NB4 (cell line): ENCODE data around the gene RBMS3.

Source experiments
- DNase-seq: peaks from one replicate; pipeline ENCODE4 v3.0.0; 2010; ENCODE audit warnings: low read depth
- H3K4me3 ChIP-seq: one replicate; pipeline ENCODE4 v1.5.1; 2011; ENCODE audit warnings: mild to moderate bottlenecking, low read depth, low read length, moderate library complexity
- MYC ChIP-seq: IDR thresholded peaks from 2 replicates; pipeline ENCODE4 v1.6.1; 2011; ENCODE audit warnings: low read depth, low read length
- POLR2A ChIP-seq: IDR thresholded peaks from 2 replicates; pipeline ENCODE4 v1.6.1; 2011; ENCODE audit warnings: mild to moderate bottlenecking; ENCODE audit not compliant: insufficient read length; ENCODE audit errors: extremely low read depth
- TF ChIP-seq, protein P1 (sequence below): IDR thresholded peaks from 2 replicates; pipeline ENCODE4 v1.6.1; 2011; ENCODE audit warnings: low read depth, low read length
- TF ChIP-seq, protein P2 (sequence below): IDR thresholded peaks from one replicate; pipeline ENCODE4 v1.5.1; 2012; ENCODE audit warnings: low read depth, low read length

The RBMS3 gene

DNA sequence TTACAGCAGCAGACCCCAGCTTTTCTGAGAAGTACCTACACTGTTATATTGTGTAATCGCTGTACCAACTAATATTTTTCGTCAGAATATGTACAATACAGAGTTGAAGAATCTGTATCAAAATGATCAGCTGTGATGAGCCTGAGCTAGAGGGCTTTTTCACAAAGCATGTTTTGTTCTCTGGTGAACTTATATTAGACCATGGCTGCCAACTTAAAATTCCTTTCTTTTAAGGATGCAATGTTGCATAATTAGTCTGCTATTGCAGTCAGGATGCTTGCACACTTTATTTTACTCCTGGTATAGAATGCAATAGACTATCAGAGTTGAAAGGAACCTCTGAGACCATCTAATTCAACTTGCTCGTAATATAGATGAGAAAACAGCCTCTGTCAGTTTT is 127.8 kb downstream of the RBMS3 start:
- TF ChIP-seq, protein P1, sequence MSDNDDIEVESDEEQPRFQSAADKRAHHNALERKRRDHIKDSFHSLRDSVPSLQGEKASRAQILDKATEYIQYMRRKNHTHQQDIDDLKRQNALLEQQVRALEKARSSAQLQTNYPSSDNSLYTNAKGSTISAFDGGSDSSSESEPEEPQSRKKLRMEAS: no peak
- TF ChIP-seq MYC (no peak), POLR2A (no peak)
- TF ChIP-seq, protein P2, sequence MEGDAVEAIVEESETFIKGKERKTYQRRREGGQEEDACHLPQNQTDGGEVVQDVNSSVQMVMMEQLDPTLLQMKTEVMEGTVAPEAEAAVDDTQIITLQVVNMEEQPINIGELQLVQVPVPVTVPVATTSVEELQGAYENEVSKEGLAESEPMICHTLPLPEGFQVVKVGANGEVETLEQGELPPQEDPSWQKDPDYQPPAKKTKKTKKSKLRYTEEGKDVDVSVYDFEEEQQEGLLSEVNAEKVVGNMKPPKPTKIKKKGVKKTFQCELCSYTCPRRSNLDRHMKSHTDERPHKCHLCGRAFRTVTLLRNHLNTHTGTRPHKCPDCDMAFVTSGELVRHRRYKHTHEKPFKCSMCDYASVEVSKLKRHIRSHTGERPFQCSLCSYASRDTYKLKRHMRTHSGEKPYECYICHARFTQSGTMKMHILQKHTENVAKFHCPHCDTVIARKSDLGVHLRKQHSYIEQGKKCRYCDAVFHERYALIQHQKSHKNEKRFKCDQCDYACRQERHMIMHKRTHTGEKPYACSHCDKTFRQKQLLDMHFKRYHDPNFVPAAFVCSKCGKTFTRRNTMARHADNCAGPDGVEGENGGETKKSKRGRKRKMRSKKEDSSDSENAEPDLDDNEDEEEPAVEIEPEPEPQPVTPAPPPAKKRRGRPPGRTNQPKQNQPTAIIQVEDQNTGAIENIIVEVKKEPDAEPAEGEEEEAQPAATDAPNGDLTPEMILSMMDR: no peak
- H3K4me3 ChIP-seq: no peak overlapping the region
- DNase-seq: no peak

DNA sequence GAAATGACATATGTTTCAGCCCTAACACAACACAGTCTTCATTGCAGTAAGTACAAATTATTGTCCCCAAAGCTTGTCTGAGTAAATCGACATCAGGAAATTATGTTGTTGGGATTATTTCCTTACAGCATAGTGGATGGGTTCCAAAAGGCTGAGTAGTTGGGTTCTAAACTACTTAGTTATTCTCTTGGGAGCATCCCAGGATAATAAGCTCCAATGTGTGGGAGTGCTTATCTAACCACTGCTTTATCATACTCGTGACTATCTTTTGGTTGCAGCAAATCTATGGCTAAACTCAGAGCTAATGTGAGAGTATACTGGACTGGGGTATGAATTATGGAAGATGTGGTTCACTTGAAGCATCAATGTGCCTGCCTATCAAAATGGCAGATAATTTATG is 128.5 kb downstream of the RBMS3 start:
- no peak overlapping the region for H3K4me3 ChIP-seq
- TF ChIP-seq, protein P1: no peak
- TF ChIP-seq POLR2A: no peak
- no peak for TF ChIP-seq MYC
- TF ChIP-seq, protein P2: no peak
- no peak for DNase-seq

DNA sequence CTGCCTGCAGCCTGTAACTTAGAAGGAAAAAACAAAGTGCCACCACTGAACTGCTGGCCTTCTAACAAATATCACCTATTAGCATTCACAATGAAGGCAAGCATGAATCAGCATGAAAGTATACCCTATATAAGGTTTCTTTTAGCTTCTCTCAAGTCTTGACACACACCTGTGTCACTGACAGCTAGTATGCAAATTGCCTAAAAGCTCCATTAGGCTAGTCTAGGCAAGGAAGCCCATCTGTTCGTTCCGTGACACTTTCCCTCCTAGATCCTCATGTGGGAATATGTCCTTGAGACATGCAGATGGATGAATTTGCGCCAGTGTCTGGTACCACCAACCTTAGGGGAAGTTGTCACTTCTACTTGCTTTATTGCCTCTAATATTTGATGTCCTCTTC is 129.3 kb downstream of the RBMS3 start:
- H3K4me3 ChIP-seq: no peak overlapping the region
- TF ChIP-seq MYC (no peak), POLR2A (no peak)
- TF ChIP-seq, protein P2: no peak
- TF ChIP-seq, protein P1: no peak

DNA sequence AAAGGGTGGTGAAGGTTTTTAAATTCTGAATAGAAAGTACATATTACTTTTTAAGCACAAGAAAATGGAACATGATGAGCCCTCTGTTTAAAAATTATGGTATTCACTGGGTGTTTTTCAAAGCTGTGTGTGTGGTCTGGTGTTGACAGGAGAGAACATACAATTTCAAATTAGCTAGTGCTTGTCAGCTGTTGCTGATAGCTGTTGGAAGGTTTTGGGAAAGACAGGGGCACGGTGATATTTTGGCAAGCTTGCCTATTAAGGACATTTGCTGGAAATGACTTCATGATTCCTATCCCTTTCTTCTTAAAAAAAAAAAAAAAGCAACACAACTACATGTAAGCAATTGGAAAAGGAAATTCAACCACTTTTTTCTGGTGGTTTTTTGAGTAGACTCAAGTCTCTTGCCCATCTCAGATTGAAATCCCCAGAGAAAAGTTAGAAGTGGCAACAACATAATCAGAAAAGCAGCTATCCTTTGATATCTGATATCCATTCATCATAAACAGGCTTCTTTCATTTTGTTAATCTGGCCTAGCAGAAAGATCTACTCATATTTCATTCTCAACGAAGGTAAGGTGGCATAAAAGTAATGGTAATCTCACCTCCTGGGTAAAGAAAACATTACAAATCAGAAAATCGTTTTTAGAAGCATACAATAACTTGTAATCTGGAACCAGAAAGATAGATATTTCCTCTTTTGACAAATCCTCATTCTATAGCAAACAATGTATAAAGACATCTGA is 130.0 kb downstream of the RBMS3 start:
- no peak for TF ChIP-seq MYC
- TF ChIP-seq POLR2A: no peak
- TF ChIP-seq, protein P2: no peak
- TF ChIP-seq, protein P1: no peak

More for the DNA sequence above, 129.3 kb downstream of the RBMS3 start:
- no peak for DNase-seq

DNA sequence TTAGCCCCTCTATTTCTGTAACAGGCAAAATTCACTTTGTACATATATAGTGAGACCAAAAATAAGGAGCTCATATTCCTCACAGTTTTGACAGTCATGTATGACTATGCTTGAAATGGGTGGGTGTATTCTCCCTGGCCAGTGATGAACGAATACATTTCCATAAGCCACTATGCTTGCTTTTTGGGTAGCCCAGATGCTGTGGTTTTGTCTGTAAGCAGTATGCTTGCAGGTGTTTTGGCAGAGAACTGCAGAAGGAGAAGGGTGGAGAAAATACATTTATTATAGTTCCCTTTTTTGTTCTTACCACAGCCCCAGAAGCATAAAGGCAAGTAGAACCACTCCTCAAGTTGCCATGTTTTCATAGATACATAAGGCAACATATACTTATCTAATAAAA is 131.2 kb downstream of the RBMS3 start:
- no peak overlapping the region for H3K4me3 ChIP-seq
- TF ChIP-seq, protein P1: no peak
- no peak for TF ChIP-seq POLR2A
- TF ChIP-seq, protein P2: no peak
- TF ChIP-seq MYC: no peak
- no peak for DNase-seq

More for the DNA sequence above, 130.0 kb downstream of the RBMS3 start:
- H3K4me3 ChIP-seq: no peak overlapping the region
- no peak for DNase-seq
